ENCODE data around the gene GAREM2.

The GAREM2 gene

DNA sequence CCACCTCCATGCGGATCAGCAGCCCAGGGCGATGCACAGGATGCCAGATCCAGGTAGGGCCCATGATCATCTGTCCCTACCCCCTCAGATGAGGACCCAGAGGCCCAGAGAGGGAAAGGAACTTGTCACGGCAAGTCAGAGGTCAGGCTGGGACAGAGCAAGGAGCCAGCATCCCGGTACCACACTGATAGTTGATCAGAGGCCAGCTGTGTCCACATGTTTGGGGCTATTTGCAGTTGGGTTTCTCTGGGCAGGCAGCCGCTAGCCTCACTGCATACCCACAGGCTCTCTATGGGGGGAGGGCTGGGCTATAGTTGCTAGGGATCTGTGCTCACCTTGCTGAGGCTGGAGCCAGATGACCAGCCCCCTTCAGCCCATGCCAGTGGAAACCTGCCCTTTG, 9.6 kb downstream of the GAREM2 start:
- no peak for TF ChIP-seq EZH2 (IDR thresholded peaks at IDR 0.05; ENCODE audit: borderline replicate concordance, low read length)
- TF ChIP-seq, protein P1, sequence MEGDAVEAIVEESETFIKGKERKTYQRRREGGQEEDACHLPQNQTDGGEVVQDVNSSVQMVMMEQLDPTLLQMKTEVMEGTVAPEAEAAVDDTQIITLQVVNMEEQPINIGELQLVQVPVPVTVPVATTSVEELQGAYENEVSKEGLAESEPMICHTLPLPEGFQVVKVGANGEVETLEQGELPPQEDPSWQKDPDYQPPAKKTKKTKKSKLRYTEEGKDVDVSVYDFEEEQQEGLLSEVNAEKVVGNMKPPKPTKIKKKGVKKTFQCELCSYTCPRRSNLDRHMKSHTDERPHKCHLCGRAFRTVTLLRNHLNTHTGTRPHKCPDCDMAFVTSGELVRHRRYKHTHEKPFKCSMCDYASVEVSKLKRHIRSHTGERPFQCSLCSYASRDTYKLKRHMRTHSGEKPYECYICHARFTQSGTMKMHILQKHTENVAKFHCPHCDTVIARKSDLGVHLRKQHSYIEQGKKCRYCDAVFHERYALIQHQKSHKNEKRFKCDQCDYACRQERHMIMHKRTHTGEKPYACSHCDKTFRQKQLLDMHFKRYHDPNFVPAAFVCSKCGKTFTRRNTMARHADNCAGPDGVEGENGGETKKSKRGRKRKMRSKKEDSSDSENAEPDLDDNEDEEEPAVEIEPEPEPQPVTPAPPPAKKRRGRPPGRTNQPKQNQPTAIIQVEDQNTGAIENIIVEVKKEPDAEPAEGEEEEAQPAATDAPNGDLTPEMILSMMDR (IDR thresholded peaks at IDR 0.05; ENCODE audit: low read length) = no peak
- Histone ChIP-seq H3K4me1 (ENCODE audit: insufficient read depth, low read length, severe bottlenecking) (peaks cover 23% of the 10 kb centered on the region), H4K20me1 (ENCODE audit: insufficient read depth, low read length) (no peaks in the 10 kb centered on the region), H3K79me2 (ENCODE audit: insufficient read depth, low read length) (no peaks in the 10 kb centered on the region), H3K27me3 (ENCODE audit: insufficient read depth, low read length) (0 out of 2 replicates have a peak, but pooled peaks cover 7% of the 10 kb centered on the region), H3K4me3 (ENCODE audit: low read depth, low read length, poor library complexity, severe bottlenecking) (no peak overlapping the region), H3K9ac (ENCODE audit: low read length) (no peak overlapping the region), H3K4me2 (ENCODE audit: low read length) (no peak overlapping the region), H2AFZ (ENCODE audit: low read length) (no peak overlapping the region), H3K9me2 (ENCODE audit: low read depth, low read length) (no peaks in the 10 kb centered on the region), H3K9me3 (ENCODE audit: low read length) (no peaks in the 10 kb centered on the region), H3F3A (ENCODE audit: insufficient read depth, low read length) (no peaks in the 10 kb centered on the region), H3K27ac (ENCODE audit: low read depth, low read length, poor library complexity, severe bottlenecking) (no peak overlapping the region), H3K36me3 (ENCODE audit: insufficient read depth, low read length) (no peaks in the 10 kb centered on the region)

DNA sequence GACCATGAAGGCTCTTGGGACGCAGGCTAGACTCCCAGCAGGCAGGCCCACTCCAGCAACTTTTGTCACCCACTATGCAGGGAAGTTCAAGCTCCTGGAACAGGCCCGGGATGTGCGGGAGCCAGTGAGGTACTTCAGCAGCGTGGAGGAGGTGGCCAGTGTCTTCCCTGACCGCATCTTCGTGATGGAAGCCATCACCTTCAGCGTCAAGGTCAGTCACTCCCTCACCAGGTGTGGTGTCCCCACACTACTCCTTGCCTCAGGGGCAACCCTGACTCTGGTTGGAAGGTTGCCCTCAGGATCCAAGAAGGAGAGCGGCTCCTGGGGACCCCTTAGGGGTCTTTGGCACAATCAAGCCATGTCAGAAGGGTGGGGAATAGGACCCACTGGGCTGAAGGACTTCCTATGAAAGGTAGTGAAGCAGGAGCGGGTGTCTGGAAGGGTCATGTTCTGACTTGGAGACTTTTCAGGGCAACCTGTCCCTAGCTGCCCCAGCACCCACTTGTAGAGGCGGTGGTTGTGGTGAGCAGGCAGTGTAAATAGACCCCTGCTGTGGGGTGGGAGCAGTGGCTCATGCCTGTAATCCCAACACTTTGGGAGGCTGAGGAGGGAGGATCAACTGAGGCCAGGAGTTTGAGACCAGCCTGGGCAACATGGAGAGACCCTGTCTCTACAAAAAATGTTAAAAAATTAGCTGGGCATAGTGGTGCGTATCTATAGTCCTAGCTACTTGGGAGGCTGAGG, 10.2 kb downstream of the GAREM2 start:
- no peak overlapping the region for H3K27ac ChIP-seq (ENCODE audit: low read depth, low read length, poor library complexity, severe bottlenecking)
- H4K20me1 ChIP-seq (ENCODE audit: insufficient read depth, low read length) = no peaks in the 10 kb centered on the region
- H3F3A ChIP-seq (ENCODE audit: insufficient read depth, low read length) = no peaks in the 10 kb centered on the region
- TF ChIP-seq EZH2 (IDR thresholded peaks at IDR 0.05; ENCODE audit: borderline replicate concordance, low read length) = no peak
- TF ChIP-seq, protein P1 (IDR thresholded peaks at IDR 0.05; ENCODE audit: low read length) = no peak
- 0 out of 2 replicates have a peak, but pooled peaks cover 7% of the 10 kb centered on the region for H3K27me3 ChIP-seq (ENCODE audit: insufficient read depth, low read length)
- no peaks in the 10 kb centered on the region for H3K79me2 ChIP-seq (ENCODE audit: insufficient read depth, low read length)
- peaks cover 23% of the 10 kb centered on the region for H3K4me1 ChIP-seq (ENCODE audit: insufficient read depth, low read length, severe bottlenecking)
- H3K4me3 ChIP-seq (ENCODE audit: low read depth, low read length, poor library complexity, severe bottlenecking) = no peak overlapping the region
- H3K9ac ChIP-seq (ENCODE audit: low read length) = no peak overlapping the region
- H3K9me3 ChIP-seq (ENCODE audit: low read length) = no peaks in the 10 kb centered on the region
- H3K9me2 ChIP-seq (ENCODE audit: low read depth, low read length) = no peaks in the 10 kb centered on the region
- no peak overlapping the region for H3K4me2 ChIP-seq (ENCODE audit: low read length)
- H2AFZ ChIP-seq (ENCODE audit: low read length) = no peak overlapping the region
- no peaks in the 10 kb centered on the region for H3K36me3 ChIP-seq (ENCODE audit: insufficient read depth, low read length)

DNA sequence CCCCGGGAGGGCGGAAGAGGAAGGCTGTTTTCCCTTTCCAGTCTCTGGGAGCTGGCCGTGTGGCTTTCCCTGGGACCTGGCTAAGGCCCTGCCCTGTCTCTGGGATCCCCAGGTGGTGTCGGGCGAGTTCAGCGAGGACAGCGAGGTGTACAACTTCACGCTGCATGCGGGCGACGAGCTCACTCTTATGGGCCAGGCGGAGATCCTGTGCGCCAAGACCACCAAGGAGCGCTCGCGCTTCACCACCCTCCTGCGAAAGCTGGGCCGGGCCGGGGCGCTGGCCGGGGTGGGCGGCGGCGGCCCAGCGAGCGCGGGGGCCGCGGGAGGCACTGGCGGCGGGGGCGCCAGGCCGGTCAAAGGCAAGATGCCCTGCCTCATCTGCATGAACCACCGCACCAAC, 11.2 kb downstream of the GAREM2 start:
- Histone ChIP-seq H3F3A (ENCODE audit: insufficient read depth, low read length) (no peaks in the 10 kb centered on the region), H3K9ac (ENCODE audit: low read length) (no peak overlapping the region), H4K20me1 (ENCODE audit: insufficient read depth, low read length) (no peaks in the 10 kb centered on the region), H3K4me3 (ENCODE audit: low read depth, low read length, poor library complexity, severe bottlenecking) (peak overlapping the region; percentile 49), H3K4me2 (ENCODE audit: low read length) (peak overlapping the region; percentile 65), H3K4me1 (ENCODE audit: insufficient read depth, low read length, severe bottlenecking) (peaks cover 16% of the 10 kb centered on the region), H3K36me3 (ENCODE audit: insufficient read depth, low read length) (no peaks in the 10 kb centered on the region), H3K9me3 (ENCODE audit: low read length) (no peaks in the 10 kb centered on the region), H2AFZ (ENCODE audit: low read length) (no peak overlapping the region), H3K79me2 (ENCODE audit: insufficient read depth, low read length) (no peaks in the 10 kb centered on the region), H3K9me2 (ENCODE audit: low read depth, low read length) (no peaks in the 10 kb centered on the region), H3K27ac (ENCODE audit: low read depth, low read length, poor library complexity, severe bottlenecking) (no peak overlapping the region), H3K27me3 (ENCODE audit: insufficient read depth, low read length) (0 out of 2 replicates have a peak, but pooled peaks cover 7% of the 10 kb centered on the region)
- no peak for TF ChIP-seq EZH2 (IDR thresholded peaks at IDR 0.05; ENCODE audit: borderline replicate concordance, low read length)
- TF ChIP-seq, protein P1 (IDR thresholded peaks at IDR 0.05; ENCODE audit: low read length) = no peak
